ENCODE results near the gene C1QTNF6. TPM values are rescaled to one million over a fixed set of nuclear protein-coding genes. Genes with fewer than 3 reads are reported as not detected.

C1QTNF6 gene
- total RNA-seq, 1 donor from 2014 or later = 3.3 TPM

DNA sequence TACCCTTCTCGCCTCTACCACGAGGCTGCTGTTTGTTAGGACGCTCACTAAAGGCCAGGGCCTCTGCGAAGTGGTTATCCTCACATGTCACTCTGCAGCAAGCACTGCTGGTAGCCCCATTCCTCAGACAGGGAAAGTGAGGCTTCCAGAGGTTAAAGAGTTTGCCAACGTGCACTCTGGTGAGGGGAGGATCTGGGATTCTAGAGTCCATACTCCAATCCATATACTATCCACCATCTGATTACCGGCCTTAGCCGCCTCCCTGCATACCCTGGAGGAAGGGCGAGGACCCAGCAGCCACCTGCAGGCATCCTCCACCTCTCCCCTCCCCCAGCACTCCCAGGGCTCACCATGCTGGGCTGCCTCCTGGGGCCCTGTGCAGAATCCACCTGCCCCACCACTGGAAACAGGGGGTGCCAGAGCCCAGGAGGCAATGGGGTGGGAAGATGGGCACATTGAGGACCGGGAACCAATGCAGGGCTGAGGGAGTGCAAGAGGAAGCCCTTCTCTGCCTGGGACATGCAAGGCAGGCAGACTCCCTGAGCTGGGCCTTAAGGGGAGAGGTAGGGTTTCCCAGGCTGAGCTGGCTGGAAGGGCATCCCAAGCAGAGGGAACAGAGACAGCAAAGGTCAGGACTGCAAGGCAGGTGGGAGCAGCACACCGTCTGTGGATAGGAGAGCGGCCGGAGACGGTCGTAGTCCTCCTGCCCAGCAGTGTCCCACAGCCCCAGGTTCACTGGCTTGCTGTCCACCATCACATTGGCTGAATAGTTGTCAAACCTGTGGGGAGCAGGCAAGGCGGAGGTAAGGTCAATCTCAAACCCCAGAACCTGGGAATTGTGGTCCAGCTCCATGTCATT lies 44.3 kb upstream of the C1QTNF6 start:
- H3K4me1 Mint-ChIP-seq (ENCODE audit: low read depth, unreplicated experiment) = peaks cover 2% of the 10 kb centered on the region
- no peak for TF ChIP-seq CTCF (IDR thresholded peaks at IDR 0.05; ENCODE audit: partially characterized antibody, unreplicated experiment)
- H3K27ac Mint-ChIP-seq (ENCODE audit: unreplicated experiment) = no peak overlapping the region
- no peak for DNase-seq
- H3K27me3 Mint-ChIP-seq (ENCODE audit: unreplicated experiment) = peaks cover 18% of the 10 kb centered on the region
- no peak overlapping the region for H3K4me3 Mint-ChIP-seq (ENCODE audit: unreplicated experiment)
- H3K36me3 Mint-ChIP-seq (ENCODE audit: unreplicated experiment) = no peaks in the 10 kb centered on the region
- peaks cover 7% of the 10 kb centered on the region for H3K9me3 Mint-ChIP-seq (ENCODE audit: unreplicated experiment)

GRCh38 chr22:37231406-37232139 lies 43.5 kb upstream of the C1QTNF6 start:
- no peak overlapping the region for H3K27ac Mint-ChIP-seq (ENCODE audit: unreplicated experiment)
- no peak for TF ChIP-seq CTCF (IDR thresholded peaks at IDR 0.05; ENCODE audit: partially characterized antibody, unreplicated experiment)
- H3K36me3 Mint-ChIP-seq (ENCODE audit: unreplicated experiment) = no peaks in the 10 kb centered on the region
- H3K9me3 Mint-ChIP-seq (ENCODE audit: unreplicated experiment) = peaks cover 6% of the 10 kb centered on the region
- H3K4me3 Mint-ChIP-seq (ENCODE audit: unreplicated experiment) = no peak overlapping the region
- H3K27me3 Mint-ChIP-seq (ENCODE audit: unreplicated experiment) = peaks cover 17% of the 10 kb centered on the region
- H3K4me1 Mint-ChIP-seq (ENCODE audit: low read depth, unreplicated experiment) = no peaks in the 10 kb centered on the region
- no peak for DNase-seq

DNA sequence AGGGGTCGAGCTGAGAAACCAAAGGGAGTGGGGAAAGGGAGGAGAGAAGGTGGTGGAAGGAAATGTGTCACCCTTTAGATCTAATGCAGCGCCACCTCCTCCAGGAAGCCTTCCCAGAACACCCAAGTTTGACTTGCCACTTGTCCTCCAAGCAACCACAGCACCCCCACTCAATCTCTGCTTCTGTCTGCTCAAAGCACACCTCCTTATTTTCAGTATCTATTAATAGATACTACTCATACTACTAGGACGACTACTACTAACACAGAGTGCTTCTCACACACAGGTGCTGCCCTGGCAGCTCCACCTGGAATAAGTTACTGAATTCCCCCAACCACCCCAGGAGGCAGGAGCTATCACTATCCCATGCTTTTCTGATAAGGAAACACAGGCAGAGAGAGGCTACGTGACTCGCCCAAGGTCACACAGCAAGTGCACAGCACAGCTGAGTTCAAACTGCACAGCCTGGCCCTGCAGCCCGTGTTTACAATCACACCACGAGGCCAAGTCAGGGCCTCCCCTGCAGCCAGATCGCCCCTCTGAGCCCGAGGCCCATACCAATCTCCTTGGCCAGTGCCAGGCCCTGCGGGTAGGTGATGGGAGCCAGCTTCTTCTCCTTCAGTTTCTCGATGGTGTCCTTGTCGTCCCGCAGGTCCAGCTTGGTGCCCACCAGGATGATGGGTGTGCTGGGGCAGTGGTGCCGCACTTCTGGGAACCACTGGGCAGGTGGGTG lies 42.8 kb upstream of the C1QTNF6 start:
- no peak for TF ChIP-seq CTCF (IDR thresholded peaks at IDR 0.05; ENCODE audit: partially characterized antibody, unreplicated experiment)
- DNase-seq = no peak
- Mint-ChIP-seq H3K27me3 (ENCODE audit: unreplicated experiment) (peaks cover 17% of the 10 kb centered on the region), H3K4me1 (ENCODE audit: low read depth, unreplicated experiment) (no peaks in the 10 kb centered on the region), H3K27ac (ENCODE audit: unreplicated experiment) (no peak overlapping the region), H3K9me3 (ENCODE audit: unreplicated experiment) (peaks cover 8% of the 10 kb centered on the region), H3K4me3 (ENCODE audit: unreplicated experiment) (no peak overlapping the region), H3K36me3 (ENCODE audit: unreplicated experiment) (no peaks in the 10 kb centered on the region)

- Mint-ChIP-seq H3K9me3 (ENCODE audit: unreplicated experiment) (peaks cover 10% of the 10 kb centered on the region), H3K27ac (ENCODE audit: unreplicated experiment) (no peak overlapping the region)
These were observed 42.0 kb upstream of the C1QTNF6 start for GRCh38 chr22:37229805-37230672.

More at GRCh38 chr22:37229805-37230672, 42.0 kb upstream of the C1QTNF6 start:
- Mint-ChIP-seq H3K36me3 (ENCODE audit: unreplicated experiment) (no peaks in the 10 kb centered on the region), H3K4me1 (ENCODE audit: low read depth, unreplicated experiment) (peaks cover 3% of the 10 kb centered on the region), H3K4me3 (ENCODE audit: unreplicated experiment) (no peak overlapping the region), H3K27me3 (ENCODE audit: unreplicated experiment) (peaks cover 20% of the 10 kb centered on the region)
- TF ChIP-seq CTCF (IDR thresholded peaks at IDR 0.05; ENCODE audit: partially characterized antibody, unreplicated experiment) = no peak
- no peak for DNase-seq

Data from glutamatergic neuron (in vitro differentiated cells).